Stimulated activated naive B cell treated with anti-CD40 and anti-IgM and Interleukin-4, amounts not matched to agents 10 μg/mL and 1 μg/mL and 100 μg/mL, for 72 hours (primary cell): ENCODE measurements around the gene PCED1B.
"Not testable (repeated sequence)": the region's sequence is repeated elsewhere in the genome, so short reads cannot be mapped to it uniquely, and the experiment has no call there.

ENCODE experiments used
- ATAC-seq, 2 donors: fragments of 150-1000 bp; cut with Tn5 transposase; replicated peaks; 2 replicates each; pipeline ENCODE4 v1.10.0; 2021; ENCODE audit warnings: moderate library complexity in 1 of 2
- DNase-seq: peaks from one replicate; pipeline ENCODE4 v3.0.0; 2021
- H3K27ac Mint-ChIP-seq: one replicate; pipeline ENCODE4 v1.8.0; 2022; ENCODE audit warnings: mild to moderate bottlenecking, mixed read lengths
- H3K27me3 Mint-ChIP-seq, 2 donors: one replicate each; pipeline ENCODE4 v1.8.0; 2022; ENCODE audit warnings: mixed read lengths in 2 of 2
- H3K36me3 Mint-ChIP-seq, 2 donors: one replicate each; pipeline ENCODE4 v1.8.0; 2022; ENCODE audit warnings: mixed read lengths in 2 of 2, mild to moderate bottlenecking in 1 of 2
- H3K4me1 Mint-ChIP-seq, 2 donors: one replicate each; pipeline ENCODE4 v1.8.0; 2022; ENCODE audit warnings: mixed read lengths in 2 of 2, mild to moderate bottlenecking in 1 of 2
- H3K4me3 Mint-ChIP-seq, 2 donors: one replicate each; pipeline ENCODE4 v1.8.0; 2022; ENCODE audit warnings: mild to moderate bottlenecking in 2 of 2, mixed read lengths in 2 of 2, moderate library complexity in 1 of 2
- H3K9me3 Mint-ChIP-seq, 2 donors: one replicate each; pipeline ENCODE4 v1.8.0; 2022; ENCODE audit warnings: mixed read lengths in 2 of 2, mild to moderate bottlenecking in 1 of 2

The PCED1B gene

DNA sequence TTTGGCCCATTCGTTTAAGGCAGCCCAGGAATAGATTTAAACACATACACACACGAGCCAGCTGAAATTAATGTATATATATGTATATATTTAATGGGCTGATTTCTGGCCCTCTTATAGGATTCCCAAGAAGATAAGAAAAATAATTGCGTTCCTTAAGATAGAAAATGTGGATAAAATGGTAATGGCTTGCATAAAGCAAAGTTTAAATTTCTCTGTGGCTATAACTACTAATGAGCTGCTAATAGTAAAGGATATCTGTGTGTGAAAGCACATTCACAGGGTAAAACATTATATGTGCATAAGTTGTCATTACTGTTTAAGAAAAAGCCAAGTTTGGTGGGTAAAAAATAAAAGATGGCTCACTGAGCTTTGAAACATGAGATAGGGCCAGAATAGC lies 134.0 kb downstream of the PCED1B start:
- H3K27me3 Mint-ChIP-seq = no peaks in the 10 kb centered on the region
- peak overlapping the region; percentile 78 to 82 for H3K4me3 Mint-ChIP-seq
- peaks cover 35 to 68% of the 10 kb centered on the region in 2 donors for H3K4me1 Mint-ChIP-seq
- peaks cover 0 to 1% of the 10 kb centered on the region in 2 donors for H3K9me3 Mint-ChIP-seq
- peaks cover 32 to 64% of the 10 kb centered on the region in 2 donors for H3K36me3 Mint-ChIP-seq
- H3K27ac Mint-ChIP-seq = no peak overlapping the region
- ATAC-seq (no peak), DNase-seq (no peak)

DNA sequence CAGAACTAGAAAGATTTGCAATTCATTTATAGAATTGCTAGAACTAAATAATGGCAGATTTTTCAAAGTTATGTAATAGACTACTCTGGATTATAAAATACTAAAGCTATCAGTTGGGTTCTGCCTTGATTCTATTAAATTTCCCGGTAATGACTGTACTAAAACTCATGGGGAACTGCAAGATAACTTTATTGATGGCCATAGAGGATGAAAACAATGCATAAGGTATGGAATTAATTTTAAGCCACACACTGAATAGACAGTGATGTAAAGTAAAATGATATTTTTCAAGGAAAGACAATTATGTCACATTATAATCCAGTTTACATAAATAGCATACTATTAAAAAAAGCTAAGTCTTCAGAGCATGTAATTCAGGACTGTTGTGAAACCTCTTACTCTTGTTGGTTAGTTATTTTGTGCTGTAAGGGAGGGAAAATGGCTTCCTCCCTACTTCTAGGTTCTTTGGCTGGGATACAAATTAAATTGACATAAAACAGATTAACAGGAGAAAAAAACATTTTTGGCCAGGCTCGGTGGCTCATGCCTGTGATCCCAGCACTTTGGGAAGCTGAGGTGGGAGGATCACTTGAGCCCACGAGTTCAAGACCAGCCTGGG lies 134.7 kb downstream of the PCED1B start:
- H3K36me3 Mint-ChIP-seq = peaks cover 29 to 58% of the 10 kb centered on the region in 2 donors
- no peak for DNase-seq

DNA sequence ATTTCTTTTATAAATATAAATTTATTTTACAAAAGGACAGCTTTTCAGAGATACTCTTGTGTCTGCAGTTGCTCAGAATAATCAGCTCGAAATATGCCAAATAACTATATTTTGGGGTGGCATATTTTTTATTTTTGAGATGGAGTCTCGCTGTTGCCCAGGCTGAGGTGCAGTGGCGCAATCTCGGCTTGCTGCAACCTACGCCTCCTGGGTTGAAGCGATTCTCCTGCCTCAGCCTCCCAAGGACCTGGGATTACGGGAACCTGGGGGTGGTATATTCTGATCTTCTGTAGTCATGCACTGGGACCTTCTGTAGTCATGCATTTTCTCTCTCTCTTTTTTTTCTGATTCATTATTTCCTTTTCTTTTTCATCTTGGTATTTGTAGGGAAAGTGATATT lies 135.3 kb downstream of the PCED1B start:
- DNase-seq (no peak), ATAC-seq (no peak)
- Mint-ChIP-seq H3K9me3 (peaks cover 0 to 1% of the 10 kb centered on the region in 2 donors), H3K27me3 (no peaks in the 10 kb centered on the region), H3K4me1 (peaks cover 30 to 61% of the 10 kb centered on the region in 2 donors), H3K4me3 (peak overlapping the region; percentile 96 to 97), H3K36me3 (peaks cover 30 to 59% of the 10 kb centered on the region in 2 donors), H3K27ac (peak overlapping the region; percentile 99)

More for the DNA sequence above, 134.7 kb downstream of the PCED1B start:
- Mint-ChIP-seq H3K4me1 (peaks cover 31 to 61% of the 10 kb centered on the region in 2 donors), H3K4me3 (peak overlapping the region; percentile 78 to 82), H3K9me3 (peaks cover 0 to 1% of the 10 kb centered on the region in 2 donors), H3K27ac (peak overlapping the region; percentile 87), H3K27me3 (no peaks in the 10 kb centered on the region)
- ATAC-seq = no peak

DNA sequence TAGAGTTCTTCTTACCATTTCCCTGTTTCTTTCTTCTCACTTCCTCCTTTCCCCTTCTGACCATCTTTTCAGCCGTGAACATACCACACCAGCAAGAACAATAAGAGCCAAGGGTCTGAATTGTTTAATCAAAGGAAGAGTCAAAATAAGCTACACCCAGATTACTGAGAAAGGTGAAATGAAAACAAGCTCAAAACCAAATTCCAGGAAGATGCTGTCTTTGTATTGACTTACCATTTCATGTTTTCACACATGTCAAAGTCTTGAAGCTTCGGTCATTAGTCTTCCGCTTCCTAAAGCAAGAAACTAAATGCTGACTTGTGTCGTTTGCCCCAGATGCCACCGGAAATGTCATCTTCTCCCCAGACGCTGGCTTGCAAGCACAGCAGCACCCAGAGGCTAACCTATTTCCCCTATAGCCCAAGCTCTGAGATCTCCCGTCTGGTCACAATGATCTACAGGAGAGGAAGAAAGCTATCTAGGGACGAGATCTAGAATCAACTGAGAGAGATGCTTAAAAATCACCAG lies 136.8 kb downstream of the PCED1B start:
- Mint-ChIP-seq H3K36me3 (peaks cover 35 to 62% of the 10 kb centered on the region in 2 donors), H3K27ac (peak overlapping the region; percentile 99), H3K4me3 (peak overlapping the region; percentile 96 to 97), H3K27me3 (no peaks in the 10 kb centered on the region), H3K9me3 (peaks cover 0 to 1% of the 10 kb centered on the region in 2 donors), H3K4me1 (peaks cover 31 to 61% of the 10 kb centered on the region in 2 donors)
- DNase-seq (peak; percentile 82), ATAC-seq (peak; percentile 80 to 84)

GRCh38 chr12:47217595-47217869 lies 138.1 kb downstream of the PCED1B start:
- peaks cover 38 to 62% of the 10 kb centered on the region in 2 donors for H3K36me3 Mint-ChIP-seq
- H3K27me3 Mint-ChIP-seq, DNase-seq, ATAC-seq, H3K9me3 Mint-ChIP-seq: not testable (repeated sequence)
- H3K4me1 Mint-ChIP-seq = peaks cover 32 to 63% of the 10 kb centered on the region in 2 donors
- peak overlapping the region; percentile 96 to 97 for H3K4me3 Mint-ChIP-seq
- peak overlapping the region; percentile 99 for H3K27ac Mint-ChIP-seq

GRCh38 chr12:47218191-47218654 lies 138.8 kb downstream of the PCED1B start:
- no peaks in the 10 kb centered on the region for H3K27me3 Mint-ChIP-seq
- H3K4me1 Mint-ChIP-seq = peaks cover 39 to 66% of the 10 kb centered on the region in 2 donors
- peaks cover 44 to 69% of the 10 kb centered on the region in 2 donors for H3K36me3 Mint-ChIP-seq

DNA sequence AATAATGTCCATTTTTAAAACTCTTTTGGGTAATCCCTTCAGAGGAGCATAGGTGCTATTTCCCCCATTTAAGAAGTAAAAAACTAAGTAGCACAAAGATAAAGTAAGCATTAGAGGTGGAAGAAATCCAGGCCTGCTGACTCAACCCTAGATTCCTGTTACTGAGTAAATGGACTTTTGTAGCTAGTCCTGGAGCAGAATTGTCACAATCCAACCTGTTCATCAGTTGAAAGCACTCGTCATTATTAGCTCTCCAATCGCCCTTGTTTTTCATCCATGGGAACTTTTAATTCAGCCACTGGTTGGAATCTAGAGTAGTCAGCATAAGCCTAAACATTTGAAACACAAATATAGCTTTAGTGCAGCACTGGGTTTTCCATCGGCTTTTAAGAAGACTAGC lies 139.8 kb downstream of the PCED1B start:
- Mint-ChIP-seq H3K27ac (peak overlapping the region; percentile 71), H3K27me3 (no peaks in the 10 kb centered on the region), H3K9me3 (no peaks in the 10 kb centered on the region), H3K4me1 (peaks cover 40 to 64% of the 10 kb centered on the region in 2 donors), H3K4me3 (peak overlapping the region; percentile 63 to 64), H3K36me3 (peaks cover 47 to 71% of the 10 kb centered on the region in 2 donors)
- DNase-seq (no peak), ATAC-seq (no peak)

More at GRCh38 chr12:47218191-47218654, 138.8 kb downstream of the PCED1B start:
- Mint-ChIP-seq H3K9me3 (no peaks in the 10 kb centered on the region), H3K27ac (peak overlapping the region; percentile 99), H3K4me3 (peak overlapping the region; percentile 96 to 97)
- peak; percentile 65 for DNase-seq
- ATAC-seq = peak; percentile 33 to 54

GRCh38 chr12:47221256-47222023 lies 142.0 kb downstream of the PCED1B start:
- ATAC-seq (no peak), DNase-seq (no peak)
- Mint-ChIP-seq H3K27me3 (no peaks in the 10 kb centered on the region), H3K4me3 (peak overlapping the region; percentile 36 to 60), H3K27ac (peak overlapping the region; percentile 32), H3K4me1 (peaks cover 39 to 68% of the 10 kb centered on the region in 2 donors), H3K9me3 (no peaks in the 10 kb centered on the region), H3K36me3 (peaks cover 53 to 69% of the 10 kb centered on the region in 2 donors)

- peaks cover 58 to 65% of the 10 kb centered on the region in 2 donors for H3K36me3 Mint-ChIP-seq
- peak overlapping the region; percentile 67 to 73 for H3K4me3 Mint-ChIP-seq
- H3K4me1 Mint-ChIP-seq = peaks cover 38 to 69% of the 10 kb centered on the region in 2 donors
- no peaks in the 10 kb centered on the region for H3K9me3 Mint-ChIP-seq
- ATAC-seq (no peak), DNase-seq (no peak)
- H3K27ac Mint-ChIP-seq = peak overlapping the region; percentile 76
- no peaks in the 10 kb centered on the region for H3K27me3 Mint-ChIP-seq
Observed at GRCh38 chr12:47222520-47223030, 143.2 kb downstream of the PCED1B start.

GRCh38 chr12:47223031-47223847 lies 143.8 kb downstream of the PCED1B start:
- Mint-ChIP-seq H3K4me3 (peak overlapping the region; percentile 67 to 73), H3K4me1 (peaks cover 35 to 71% of the 10 kb centered on the region in 2 donors), H3K36me3 (peaks cover 58 to 65% of the 10 kb centered on the region in 2 donors), H3K27ac (peak overlapping the region; percentile 76), H3K27me3 (no peaks in the 10 kb centered on the region), H3K9me3 (no peaks in the 10 kb centered on the region)
- ATAC-seq (no peak), DNase-seq (no peak)

- Mint-ChIP-seq H3K36me3 (peaks cover 58 to 68% of the 10 kb centered on the region in 2 donors), H3K4me3 (peak overlapping the region; percentile 67 to 73), H3K4me1 (peaks cover 33 to 74% of the 10 kb centered on the region in 2 donors), H3K27me3 (no peaks in the 10 kb centered on the region), H3K9me3 (no peaks in the 10 kb centered on the region), H3K27ac (peak overlapping the region; percentile 76)
- no peak for DNase-seq
- ATAC-seq = no peak
Observed at GRCh38 chr12:47223848-47224213, 144.4 kb downstream of the PCED1B start.

- H3K4me3 Mint-ChIP-seq = peak overlapping the region in 1 of 2 donors; percentile 13
- peaks cover 57 to 66% of the 10 kb centered on the region in 2 donors for H3K36me3 Mint-ChIP-seq
- H3K4me1 Mint-ChIP-seq = peaks cover 33 to 69% of the 10 kb centered on the region in 2 donors
- ATAC-seq (no peak), DNase-seq (no peak)
- H3K9me3 Mint-ChIP-seq = no peaks in the 10 kb centered on the region
- H3K27me3 Mint-ChIP-seq = no peaks in the 10 kb centered on the region
- peak overlapping the region; percentile 25 for H3K27ac Mint-ChIP-seq
Observed at GRCh38 chr12:47224563-47225133, 145.2 kb downstream of the PCED1B start.

- peaks cover 30 to 64% of the 10 kb centered on the region in 2 donors for H3K4me1 Mint-ChIP-seq
- DNase-seq (no peak), ATAC-seq (no peak)
- no peaks in the 10 kb centered on the region for H3K9me3 Mint-ChIP-seq
- H3K27ac Mint-ChIP-seq = no peak overlapping the region
- peaks cover 59 to 65% of the 10 kb centered on the region in 2 donors for H3K36me3 Mint-ChIP-seq
- no peak overlapping the region for H3K4me3 Mint-ChIP-seq
- no peaks in the 10 kb centered on the region for H3K27me3 Mint-ChIP-seq
Observed at GRCh38 chr12:47225356-47225755, 145.9 kb downstream of the PCED1B start.
